H1 (cell line): ENCODE data around the gene POP5. TPM values are rescaled to one million over a fixed set of nuclear protein-coding genes. Genes with fewer than 3 reads are reported as not detected.

Experiments used
- CTCF ChIA-PET: fragments of 300-600 bp; sonication (Branson Sonifier 250); formaldehyde crosslinking; loops from one replicate; lab custom pipeline; 2021; ENCODE audit not compliant: partially characterized antibody; lab: Charles Lee
- POLR2A ChIA-PET: fragments of 300-600 bp; sonication (Branson Sonifier 250); formaldehyde crosslinking; loops from one replicate; lab custom pipeline; 2021; ENCODE audit warnings: inconsistent platforms; ENCODE audit not compliant: partially characterized antibody; lab: Charles Lee
- DNase-seq, 2 experiments: peaks; one replicate each; pipeline versions ENCODE4 v3.0.0 to v3.0.0-alpha.2; 2010 to 2022; ENCODE audit warnings: low spot score in 2 of 2, low read depth in 1 of 2, mixed read lengths in 1 of 2
- FAIRE-seq: peaks from 2 replicates; lab custom pipeline; 2011; peaks lifted over from hg19 to GRCh38; lab: Jason Lieb, UNC
- H2AFZ ChIP-seq: 2 replicates; pipeline ENCODE4 v1.8.1; 2012; ENCODE audit warnings: low read length, inconsistent platforms
- H2AK5ac ChIP-seq: 2 replicates; pipeline ENCODE4 v1.6.1; 2013; ENCODE audit warnings: low read depth, low read length
- H2BK120ac ChIP-seq: replicated peaks from 2 replicates; pipeline ENCODE3; 2013; ENCODE audit warnings: low read depth, low read length, inconsistent platforms
- H2BK12ac ChIP-seq: 2 replicates; pipeline ENCODE4 v1.6.1; 2013; ENCODE audit warnings: low read depth, low read length
- H2BK15ac ChIP-seq: 2 replicates; pipeline ENCODE4 v1.6.1; 2013; ENCODE audit warnings: low read length
- H2BK20ac ChIP-seq: 2 replicates; pipeline ENCODE4 v1.6.1; 2013; ENCODE audit warnings: low read length
- H2BK5ac ChIP-seq: 2 replicates; pipeline ENCODE4 v1.6.1; 2013; ENCODE audit warnings: low read depth, low read length
- H3K14ac ChIP-seq: 2 replicates; pipeline ENCODE4 v1.6.1; 2013; ENCODE audit warnings: inconsistent platforms; ENCODE audit not compliant: insufficient read length
- H3K18ac ChIP-seq: 2 replicates; pipeline ENCODE4 v1.6.1; 2013; ENCODE audit warnings: low read length; ENCODE audit errors: extremely low read depth
- H3K23ac ChIP-seq: 2 replicates; pipeline ENCODE4 v1.6.1; 2013; ENCODE audit warnings: inconsistent platforms; ENCODE audit not compliant: insufficient read length
- H3K23me2 ChIP-seq: 2 replicates; pipeline ENCODE4 v1.6.1; 2013; ENCODE audit warnings: low read depth, low read length
- H3K27ac ChIP-seq: 2 replicates; pipeline ENCODE4 v1.6.1; 2011; ENCODE audit warnings: low read depth, low read length, inconsistent platforms
- H3K27me3 ChIP-seq, 4 experiments: replicated peaks in 1 of 4; 1 replicate in 1 of 4; 2 replicates in 3 of 4; pipeline versions ENCODE4 v1.6.1 to v1.8.1; 2011 to 2013; ENCODE audit warnings: low read length in 3 of 4, mild to moderate bottlenecking in 3 of 4, inconsistent platforms in 2 of 4, mixed read lengths in 2 of 4, moderate library complexity in 1 of 4; ENCODE audit not compliant: control insufficient read depth in 3 of 4, insufficient read depth in 3 of 4; ENCODE audit errors: extremely low read depth in 1 of 4
- H3K36me3 ChIP-seq, 4 experiments: 2 replicates each; pipeline versions ENCODE4 v1.6.1 to v1.8.1; 2011 to 2013; ENCODE audit warnings: mild to moderate bottlenecking in 4 of 4, low read length in 3 of 4, moderate library complexity in 2 of 4, control low read depth in 1 of 4, inconsistent platforms in 1 of 4; ENCODE audit not compliant: insufficient read depth in 4 of 4, control insufficient read depth in 2 of 4
- H3K4ac ChIP-seq: replicated peaks from 2 replicates; pipeline ENCODE3; 2013; ENCODE audit warnings: low read length, low read depth, mixed read lengths, inconsistent platforms; ENCODE audit not compliant: insufficient read length
- H3K4me1 ChIP-seq, 4 experiments: replicated peaks in 1 of 4; 1 replicate in 1 of 4; 2 replicates in 3 of 4; pipeline versions ENCODE4 v1.6.1 to v1.8.1; 2011 to 2013; ENCODE audit warnings: low read length in 3 of 4, inconsistent platforms in 2 of 4, mixed read lengths in 1 of 4; ENCODE audit not compliant: insufficient read depth in 4 of 4, control insufficient read depth in 3 of 4
- H3K4me2 ChIP-seq, 2 experiments: 2 replicates each; pipeline versions ENCODE4 v1.6.1 to v1.8.1; 2011 to 2013; ENCODE audit warnings: low read depth in 2 of 2, low read length in 2 of 2, control low read depth in 1 of 2, inconsistent platforms in 1 of 2, mild to moderate bottlenecking in 1 of 2; ENCODE audit not compliant: insufficient read depth in 1 of 2
- H3K4me3 ChIP-seq, 4 experiments: fragments of 200-600, 300-600 bp in 1 of 4; sonication (generic), shearing (Covaris generic), sonication (Bioruptor Twin) in 1 of 4; 2 replicates each; pipeline versions ENCODE4 v1.5.1 to v1.8.1; 2011 to 2016; ENCODE audit warnings: low read length in 4 of 4, low read depth in 3 of 4, control low read depth in 2 of 4, inconsistent platforms in 2 of 4, mild to moderate bottlenecking in 2 of 4, mixed read lengths in 1 of 4, moderate library complexity in 1 of 4; ENCODE audit not compliant: insufficient read depth in 2 of 4; ENCODE audit errors: extremely low read depth in 1 of 4
- H3K56ac ChIP-seq: replicated peaks from 2 replicates; pipeline ENCODE3; 2013; ENCODE audit warnings: low read depth, mild to moderate bottlenecking, mixed read lengths, low read length, inconsistent platforms; ENCODE audit not compliant: insufficient read length
- H3K79me1 ChIP-seq: 2 replicates; pipeline ENCODE4 v1.6.1; 2013; ENCODE audit warnings: low read depth, low read length, control low read depth
- H3K79me2 ChIP-seq, 2 experiments: 2 replicates each; pipeline versions ENCODE4 v1.6.1 to v1.8.1; 2012 to 2013; ENCODE audit warnings: low read length in 2 of 2, mild to moderate bottlenecking in 2 of 2, inconsistent platforms in 1 of 2; ENCODE audit not compliant: insufficient read depth in 2 of 2, control insufficient read depth in 1 of 2
- H3K9ac ChIP-seq, 4 experiments: replicated peaks in 1 of 4; 1 replicate in 1 of 4; 2 replicates in 3 of 4; pipeline versions ENCODE4 v1.6.1 to v1.8.1; 2011 to 2013; ENCODE audit warnings: low read depth in 3 of 4, low read length in 3 of 4, control low read depth in 2 of 4, mild to moderate bottlenecking in 2 of 4, moderate library complexity in 2 of 4, inconsistent platforms in 1 of 4; ENCODE audit errors: extremely low read depth in 1 of 4
- H3K9me3 ChIP-seq, 2 experiments: 2 replicates each; pipeline versions ENCODE4 v1.6.1 to v1.8.1; 2012 to 2013; ENCODE audit warnings: mild to moderate bottlenecking in 2 of 2, moderate library complexity in 2 of 2, control low read depth in 1 of 2, inconsistent platforms in 1 of 2, low read depth in 1 of 2, low read length in 1 of 2, mixed read lengths in 1 of 2; ENCODE audit not compliant: insufficient read depth in 2 of 2
- H4K20me1 ChIP-seq, 2 experiments: replicated peaks in 1 of 2; 2 replicates each; pipeline versions ENCODE3 to v1.8.1; 2011 to 2013; ENCODE audit warnings: inconsistent platforms in 2 of 2, low read length in 2 of 2, mild to moderate bottlenecking in 1 of 2; ENCODE audit not compliant: insufficient read depth in 2 of 2, control insufficient read depth in 1 of 2
- H4K5ac ChIP-seq: 2 replicates; pipeline ENCODE4 v1.6.1; 2013; ENCODE audit warnings: low read length, low read depth, mixed read lengths, inconsistent platforms; ENCODE audit not compliant: insufficient read length
- H4K8ac ChIP-seq: 2 replicates; pipeline ENCODE4 v1.8.0; 2013; ENCODE audit warnings: mild to moderate bottlenecking, moderate library complexity, low read length, inconsistent platforms; ENCODE audit not compliant: insufficient read depth; ENCODE audit errors: extremely low read depth
- H4K91ac ChIP-seq: replicated peaks from 2 replicates; pipeline ENCODE3; 2013; ENCODE audit warnings: low read length, mixed read lengths, inconsistent platforms; ENCODE audit not compliant: insufficient read length
- CREB1 ChIP-seq: IDR thresholded peaks from 2 replicates; pipeline ENCODE4 v1.6.1; 2012; ENCODE audit warnings: inconsistent platforms
- GABPA ChIP-seq: IDR thresholded peaks from 2 replicates; pipeline ENCODE4 v1.6.1; 2011; ENCODE audit warnings: mild to moderate bottlenecking, low read length, moderate library complexity, borderline replicate concordance; ENCODE audit not compliant: insufficient read depth
- GTF2F1 ChIP-seq: IDR thresholded peaks from 2 replicates; pipeline ENCODE4 v1.6.1; 2012; ENCODE audit warnings: low read depth, low read length, improper control_type of control experiment, borderline replicate concordance
- KDM5A ChIP-seq: fragments of 200-600 bp; IDR thresholded peaks from 2 replicates; pipeline ENCODE4 v1.7.1; 2012; ENCODE audit warnings: mild to moderate bottlenecking, low read length, inconsistent platforms, mixed read lengths
- MAFK ChIP-seq: IDR thresholded peaks from 2 replicates; pipeline ENCODE4 v1.6.1; 2012; ENCODE audit warnings: low read depth, mild to moderate bottlenecking, improper control_type of control experiment, low read length
- NRF1 ChIP-seq: IDR thresholded peaks from 2 replicates; pipeline ENCODE4 v1.6.1; 2011; ENCODE audit warnings: mild to moderate bottlenecking, low read depth, low read length, improper control_type of control experiment
- RBBP5 ChIP-seq: IDR thresholded peaks from 2 replicates; pipeline ENCODE4 v1.7.1; 2012; ENCODE audit warnings: low read depth, mild to moderate bottlenecking, inconsistent platforms, low read length, moderate library complexity, borderline replicate concordance
- WGBS, 2 experiments: shearing (Covaris generic) in 1 of 2; methylation state at CpG; one replicate each; pipeline versions ENCODE4 v1.1.6 to v1.1.7; 2013 to 2015; ENCODE audit warnings: low lambda C conversion rate in 2 of 2, mixed read lengths in 2 of 2, inconsistent platforms in 1 of 2, low coverage in 1 of 2, missing lambda C conversion rate in 1 of 2; ENCODE audit not compliant: insufficient replicate concordance in 2 of 2, insufficient coverage in 1 of 2, insufficient read length in 1 of 2; ENCODE audit errors: extremely low coverage in 1 of 2, missing lambda C conversion rate in 1 of 2; 5-methylcytosine and 5-hydroxymethylcytosine counted together
- polyA plus RNA-seq, 7 experiments: library from polyadenylated mRNA; depleted of rRNA in 3 of 7; stranded (reverse) in 5 of 7; unstranded in 2 of 7; fragments of >200 nt in 5 of 7; fragments of 200-250 nt in 2 of 7; gene quantifications; 1 replicate in 5 of 7; 2 replicates in 1 of 7; 4 replicates in 1 of 7; pipeline versions ENCODE4 v1.2.1 to v1.2.3, GENCODE V29; 2011 to 2013; ENCODE audit warnings: missing spikeins in 2 of 7, mixed read lengths in 2 of 7
- total RNA-seq: library from RNA; stranded (reverse); fragmentation: NEBNext Ultra II Directional; extraction: Animal tissue kit (Norgen Biotek cat#: 25700); gene quantifications from 2 replicates; pipeline ENCODE4 v1.2.1, GENCODE V29; 2021
- TF ChIP-seq, protein P1 (sequence below): IDR thresholded peaks from 2 replicates; pipeline ENCODE4 v1.6.1; 2012; ENCODE audit warnings: low read length, inconsistent platforms

POP5 gene
- total and polyA plus RNA-seq, 2 of the 8 experiments (the other 6 are each of a cell fraction or from before 2014, with no cell fraction given), result 59.7 to 124 TPM

DNA sequence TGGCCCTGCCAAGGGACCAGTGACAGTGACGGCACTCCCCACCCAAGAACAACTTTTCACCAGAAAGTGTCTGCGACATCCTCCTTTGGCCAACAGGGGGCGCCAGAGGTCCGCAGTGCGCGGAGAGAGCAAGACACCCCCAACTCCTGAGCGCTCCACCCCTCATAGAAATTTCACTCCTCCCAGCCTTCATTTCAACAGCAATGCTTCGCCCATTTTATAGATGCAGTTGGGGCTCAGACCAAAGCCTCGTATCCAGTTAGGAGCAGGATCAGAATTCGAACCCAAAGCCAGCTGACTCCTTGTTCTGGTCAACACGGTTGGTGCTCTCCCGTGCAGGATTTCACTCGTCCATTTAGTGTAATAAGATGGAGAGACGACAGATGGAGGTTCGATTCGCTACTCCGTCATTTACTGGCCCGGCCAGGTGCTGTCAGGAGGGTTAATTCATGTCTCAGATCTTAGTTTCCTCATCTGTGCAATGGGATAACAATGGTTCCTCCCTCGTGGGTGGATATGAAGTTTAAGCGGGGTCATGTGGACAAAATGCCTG lies 2.4 kb upstream of the POP5 start:
- H2BK5ac ChIP-seq, result no peak overlapping the region
- 0 out of 2 replicates have a peak overlapping the region, but pooled peaks have one; percentile 20 for H2AFZ ChIP-seq
- H3K4me2 ChIP-seq, result peak overlapping the region; percentile 57 to 75
- H3K23ac ChIP-seq, result no peak overlapping the region
- H3K36me3 ChIP-seq, result peaks cover 7 to 13% (median 9%) of the 10 kb centered on the region in 4 experiments; a peak in 6 of 8 replicates
- peaks cover 0 to 3% of the 10 kb centered on the region in 2 experiments; a peak in 1 of 4 replicates for H3K79me2 ChIP-seq
- H3K4ac ChIP-seq, result no peak overlapping the region
- H3K9ac ChIP-seq, result no peak overlapping the region
- no peaks in the 10 kb centered on the region for H3K9me3 ChIP-seq
- H2BK15ac ChIP-seq, result no peak overlapping the region
- no peak overlapping the region for H2BK20ac ChIP-seq
- no peak overlapping the region for H4K8ac ChIP-seq
- no peaks in the 10 kb centered on the region for H3K79me1 ChIP-seq
- peak overlapping the region in 1 of 4 experiments; percentile 72; a peak in 3 of 8 replicates for H3K4me3 ChIP-seq
- no peak overlapping the region for H3K56ac ChIP-seq
- no peak overlapping the region for H3K14ac ChIP-seq
- 43% methylated on average over 20 of the region's 20 CpGs; no CpG with 5 or more reads in 1 of the 2 experiments for WGBS, 2 experiments
- no peak for FAIRE-seq
- peaks cover 0 to 3% (median 1%) of the 10 kb centered on the region in 4 experiments; a peak in 1 of 7 replicates for H3K27me3 ChIP-seq
- CTCF ChIA-PET, result interaction anchor here (0.5 to 8.3 kb wide), 61 partner anchors 8 to 535 kb away, joined by 3 to 111 read pairs (median 3); partner anchors contain the start of genes ACADS and C12orf43
- H4K20me1 ChIP-seq, result no peaks in the 10 kb centered on the region
- peak; percentile 38 to 93 for DNase-seq
- H4K91ac ChIP-seq, result no peak overlapping the region
- H2BK12ac ChIP-seq, result 0 out of 2 replicates have a peak overlapping the region, but pooled peaks have one; percentile 11
- peaks cover 6% of the 10 kb centered on the region for H3K23me2 ChIP-seq
- peaks cover 0 to 3% (median 1%) of the 10 kb centered on the region in 4 experiments; a peak in 4 of 7 replicates for H3K4me1 ChIP-seq
- no peak overlapping the region for H2AK5ac ChIP-seq
- no peak overlapping the region for H3K27ac ChIP-seq
- H2BK120ac ChIP-seq, result no peak overlapping the region
- H4K5ac ChIP-seq, result no peak overlapping the region
- POLR2A ChIA-PET, result interaction anchor here (0.9 to 1.3 kb wide), 2 partner anchors 66 to 292 kb away, joined by 4 to 6 read pairs; partner anchors contain the start of gene RNU4-2
- no peak overlapping the region for H3K18ac ChIP-seq
- TF ChIP-seq, protein P1, sequence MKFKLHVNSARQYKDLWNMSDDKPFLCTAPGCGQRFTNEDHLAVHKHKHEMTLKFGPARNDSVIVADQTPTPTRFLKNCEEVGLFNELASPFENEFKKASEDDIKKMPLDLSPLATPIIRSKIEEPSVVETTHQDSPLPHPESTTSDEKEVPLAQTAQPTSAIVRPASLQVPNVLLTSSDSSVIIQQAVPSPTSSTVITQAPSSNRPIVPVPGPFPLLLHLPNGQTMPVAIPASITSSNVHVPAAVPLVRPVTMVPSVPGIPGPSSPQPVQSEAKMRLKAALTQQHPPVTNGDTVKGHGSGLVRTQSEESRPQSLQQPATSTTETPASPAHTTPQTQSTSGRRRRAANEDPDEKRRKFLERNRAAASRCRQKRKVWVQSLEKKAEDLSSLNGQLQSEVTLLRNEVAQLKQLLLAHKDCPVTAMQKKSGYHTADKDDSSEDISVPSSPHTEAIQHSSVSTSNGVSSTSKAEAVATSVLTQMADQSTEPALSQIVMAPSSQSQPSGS, result no peak; the same call in 1 of the 2 replicates
- TF ChIP-seq GABPA (no peak), CREB1 (0 out of 2 replicates have a peak, but pooled peaks have one; percentile 24), GTF2F1 (no peak), KDM5A (no peak), NRF1 (no peak), RBBP5 (no peak), MAFK (no peak)
